Stimulated activated CD4-positive, alpha-beta T cell treated with anti-CD3 and anti-CD28 coated beads, Interleukin-4, amount 100 ng/mL, for 24 hours (primary cell): ENCODE measurements around the gene SLC35F1.

Source experiments
- DNase-seq: peaks from one replicate; pipeline ENCODE4 v3.0.0-alpha.2; 2020

SLC35F1 gene

DNA sequence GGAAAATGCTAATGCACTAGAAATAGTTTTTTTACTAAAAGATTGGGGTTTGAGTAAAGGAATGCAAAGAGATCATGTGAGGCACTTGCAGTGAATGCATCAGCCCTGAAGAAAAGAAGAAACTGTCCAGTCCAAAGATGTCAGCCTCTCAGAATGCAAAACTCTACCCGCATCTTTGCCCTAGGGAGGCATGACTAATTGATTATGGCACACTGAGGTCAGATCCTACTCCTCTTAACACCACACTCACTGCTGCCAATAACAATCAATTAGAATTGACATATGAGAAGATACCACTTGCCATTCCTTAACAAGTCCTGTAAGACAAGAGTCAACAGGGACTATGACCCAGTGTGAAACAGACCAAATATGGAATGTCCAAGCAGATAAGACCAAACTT, 378.7 kb downstream of the SLC35F1 start:
- no peak for DNase-seq

DNA sequence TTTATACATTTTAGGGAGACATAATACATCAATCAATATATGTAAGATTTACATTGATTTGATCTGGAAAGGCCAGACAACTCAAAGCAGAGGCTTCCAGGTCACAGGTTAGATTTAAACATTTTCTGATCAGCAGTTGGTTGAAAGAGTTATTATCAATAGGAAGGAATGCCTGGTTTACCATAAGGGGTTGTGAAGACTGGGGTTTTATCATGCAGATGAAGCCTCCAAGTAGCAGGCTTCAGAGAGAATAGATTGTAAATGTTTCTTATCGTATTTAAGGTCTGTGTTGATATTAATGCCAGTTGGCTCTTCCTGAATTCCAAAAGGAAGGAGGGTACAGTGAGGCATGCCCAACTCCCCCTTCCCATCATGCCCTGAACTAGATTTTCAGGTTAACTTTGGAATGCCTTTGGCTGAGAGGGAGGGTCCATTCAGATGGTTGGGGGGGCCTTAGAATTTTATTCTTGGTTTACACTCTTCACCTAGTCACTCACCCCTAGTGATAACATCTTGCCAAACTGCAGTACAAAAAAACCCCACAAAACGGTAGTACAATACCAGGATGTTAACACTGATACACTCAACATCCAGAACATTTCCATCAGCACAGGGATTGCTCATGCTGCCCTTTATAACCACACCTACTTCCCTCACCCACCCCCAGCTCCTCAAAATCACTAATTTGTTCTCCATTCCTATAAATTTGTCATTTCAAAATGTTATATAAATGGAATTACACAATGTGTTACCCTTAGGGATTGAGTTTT, 381.5 kb downstream of the SLC35F1 start:
- no peak for DNase-seq

DNA sequence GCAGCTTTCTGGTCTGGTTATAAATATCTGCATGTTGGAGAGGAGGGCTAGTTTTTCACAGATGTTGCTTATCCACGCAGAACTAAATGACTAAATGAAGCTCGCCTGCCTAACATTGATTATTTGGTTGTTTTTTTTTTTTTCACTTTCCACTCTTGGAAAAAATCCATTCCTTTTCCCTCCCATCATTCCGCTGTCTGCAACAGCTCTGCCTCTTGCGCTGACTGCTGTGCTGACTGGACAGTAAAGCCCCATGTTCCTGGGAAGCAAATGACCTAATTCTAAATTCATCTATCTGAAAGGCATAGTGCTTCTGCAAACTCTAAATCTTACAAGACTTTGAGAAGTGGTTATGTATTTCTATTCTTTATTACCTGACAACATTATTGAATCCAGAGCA, 385.5 kb downstream of the SLC35F1 start:
- DNase-seq, result no peak

DNA sequence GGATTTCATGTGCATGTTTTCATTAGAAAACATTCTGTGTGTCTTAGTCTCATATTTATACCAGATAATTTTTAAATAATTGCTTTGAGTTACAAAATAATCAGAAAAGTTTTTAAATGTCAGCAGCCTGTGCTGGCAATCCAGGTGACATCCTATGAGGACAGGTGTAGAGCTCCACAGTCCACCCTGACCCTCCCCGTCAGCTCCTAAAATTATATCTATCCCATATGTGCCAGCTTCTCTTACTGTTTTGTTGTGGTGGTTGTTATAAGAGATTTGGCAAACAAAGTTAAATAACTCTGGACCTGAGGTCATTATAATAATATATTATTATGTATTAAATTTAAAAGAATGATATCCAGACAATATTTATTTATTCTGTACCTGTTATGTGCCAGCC, 387.8 kb downstream of the SLC35F1 start:
- no peak for DNase-seq

DNA sequence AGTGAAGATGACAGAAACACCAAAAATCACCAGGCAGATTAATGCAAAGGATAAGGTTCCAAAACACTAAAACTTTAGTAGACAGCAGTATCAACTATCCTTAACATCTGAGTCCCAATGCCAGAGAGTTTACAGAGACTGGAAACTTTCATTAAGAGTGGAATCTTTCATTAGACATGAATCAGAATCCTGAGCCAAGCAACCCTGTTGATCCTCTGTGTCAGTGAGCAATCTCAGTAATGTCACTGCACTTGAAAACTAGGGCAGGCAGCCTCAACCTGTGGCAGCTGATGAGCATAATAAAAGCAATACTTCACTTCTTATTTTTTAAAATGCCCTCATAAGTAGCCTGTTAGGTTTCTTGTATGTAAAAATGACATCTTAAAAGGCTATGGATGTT, 388.3 kb downstream of the SLC35F1 start:
- no peak for DNase-seq

DNA sequence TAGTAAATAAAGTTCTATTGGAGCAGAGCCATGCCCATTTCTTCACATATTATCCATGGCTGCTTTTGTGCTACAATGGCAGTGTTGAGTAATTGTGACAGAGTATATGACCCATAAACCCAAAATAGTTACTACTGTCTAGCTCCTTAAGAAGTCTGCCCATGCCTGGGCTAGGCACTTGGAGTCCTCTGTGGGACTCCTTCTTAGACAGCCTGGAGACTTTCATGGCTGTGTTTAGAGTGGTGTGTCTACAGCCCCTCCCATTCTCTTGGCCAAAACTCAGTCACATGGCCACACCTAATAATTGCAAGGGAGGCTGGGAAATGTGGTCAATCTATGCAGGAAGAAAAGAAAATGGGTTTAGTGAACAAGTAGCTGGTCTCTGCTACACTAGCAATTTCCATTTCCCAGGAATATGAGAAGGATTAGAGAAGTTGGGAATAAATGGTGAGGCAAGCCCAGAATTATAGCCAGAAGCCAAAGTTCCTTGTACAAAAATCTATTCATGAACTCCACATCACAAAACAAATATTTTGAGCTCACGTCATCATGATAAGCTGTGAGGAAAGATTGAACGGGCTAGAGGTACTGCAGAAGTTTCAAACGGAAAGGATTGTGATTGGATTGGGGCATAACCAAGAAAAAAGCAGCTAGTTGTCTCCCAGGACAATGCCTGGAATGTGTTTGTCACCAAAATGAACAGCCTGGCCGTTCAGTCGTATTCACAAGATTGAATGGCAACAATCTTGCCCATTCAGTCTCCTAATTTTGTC, 389.3 kb downstream of the SLC35F1 start:
- DNase-seq, result no peak

DNA sequence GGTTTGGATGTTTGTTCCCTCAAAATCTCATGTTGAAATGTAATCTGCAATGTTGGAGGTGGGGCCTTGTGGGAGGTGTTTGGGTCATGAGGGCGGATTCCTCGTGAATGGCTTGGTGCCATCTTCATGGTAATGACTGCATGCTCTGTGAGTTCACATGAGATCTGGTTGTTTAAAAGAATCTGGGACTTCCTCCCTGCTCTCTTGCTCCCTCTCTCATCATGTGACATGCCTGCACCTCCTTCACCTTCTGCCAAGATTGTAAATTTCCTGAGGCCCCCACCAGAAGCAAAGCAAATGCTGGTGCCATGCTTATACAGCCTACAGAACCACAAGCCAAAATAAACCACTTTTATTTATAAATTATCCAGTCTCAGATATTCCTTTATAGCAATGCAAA, 390.8 kb downstream of the SLC35F1 start:
- no peak for DNase-seq

DNA sequence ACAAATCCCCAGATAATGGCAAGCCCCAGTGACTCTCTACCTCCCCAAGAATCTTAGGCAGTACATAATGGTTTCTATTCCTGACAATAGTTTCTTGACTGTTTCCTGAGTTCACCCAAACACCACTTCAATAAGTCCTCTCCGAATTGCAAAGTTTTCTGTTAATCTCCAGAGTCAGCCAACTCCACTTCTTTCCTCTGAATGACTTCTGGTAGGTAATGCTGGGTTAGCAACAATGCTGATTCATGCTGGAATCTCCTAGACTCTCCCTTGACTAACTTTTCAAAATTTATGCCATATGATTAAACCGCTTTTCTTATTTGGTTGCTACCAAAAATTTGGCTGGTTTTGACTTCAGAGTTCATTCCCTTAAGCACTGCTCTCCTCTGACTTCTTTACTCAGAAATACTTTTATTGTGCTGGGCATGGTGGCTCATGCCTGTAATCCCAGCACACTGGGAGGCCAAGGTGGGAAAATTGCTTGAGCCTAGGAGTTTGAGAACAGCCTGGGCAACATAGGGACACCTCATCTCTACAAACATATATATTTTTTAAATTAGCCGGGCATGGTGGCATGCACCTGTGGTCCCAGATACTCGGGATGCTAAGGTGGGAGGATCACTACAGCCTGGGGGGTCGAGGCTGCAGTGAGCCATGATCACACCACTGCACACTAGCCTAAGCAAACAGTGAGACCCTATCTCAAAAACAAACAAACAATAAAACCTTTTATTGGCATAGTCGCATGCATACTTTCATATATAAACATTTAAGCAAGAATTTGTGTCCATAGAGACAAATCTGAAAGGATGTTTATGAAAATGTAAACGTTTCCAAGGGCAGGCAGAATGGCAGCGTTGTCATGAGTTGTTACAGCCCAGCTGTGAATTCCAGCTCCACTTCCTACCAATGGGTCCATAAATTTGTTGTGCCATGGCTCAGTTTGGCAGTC, 391.7 kb downstream of the SLC35F1 start:
- DNase-seq, result no peak

DNA sequence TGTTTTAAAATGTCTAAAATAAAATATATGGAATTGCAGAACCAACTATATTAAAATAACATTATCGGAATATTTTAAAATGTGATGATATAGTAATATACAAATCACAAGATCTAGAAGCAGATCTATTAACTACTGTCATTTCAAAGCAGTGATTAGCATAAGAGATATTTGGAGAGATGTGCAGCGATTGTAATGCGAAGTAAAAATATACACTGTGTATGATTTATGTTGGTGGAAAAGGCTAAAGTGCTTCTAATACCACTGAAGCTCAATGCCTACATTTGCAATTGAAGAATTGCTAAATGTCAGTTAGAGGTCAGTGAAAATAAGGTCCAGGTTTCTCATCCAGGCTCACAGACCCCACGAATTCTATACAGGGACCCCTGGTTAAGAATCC, 392.4 kb downstream of the SLC35F1 start:
- no peak for DNase-seq

DNA sequence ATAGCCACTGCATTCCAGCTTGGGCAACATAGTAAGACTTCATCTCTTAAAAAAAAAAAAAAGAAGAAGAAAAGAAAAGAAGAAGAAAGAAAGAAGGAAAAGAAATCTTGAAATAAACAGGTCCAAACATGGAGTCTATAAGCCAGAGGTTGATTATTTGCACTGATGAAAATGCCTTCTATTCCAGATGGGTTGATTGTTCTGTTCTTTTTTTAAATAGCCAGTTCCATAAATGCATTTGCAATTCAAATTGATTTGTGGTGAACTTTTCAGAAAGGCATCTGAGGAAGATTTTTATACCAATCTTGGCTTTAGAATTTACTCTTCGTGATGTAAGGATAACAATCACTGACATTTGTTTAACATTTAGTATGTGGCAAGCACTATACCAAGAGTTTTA, 397.3 kb downstream of the SLC35F1 start:
- no peak for DNase-seq

DNA sequence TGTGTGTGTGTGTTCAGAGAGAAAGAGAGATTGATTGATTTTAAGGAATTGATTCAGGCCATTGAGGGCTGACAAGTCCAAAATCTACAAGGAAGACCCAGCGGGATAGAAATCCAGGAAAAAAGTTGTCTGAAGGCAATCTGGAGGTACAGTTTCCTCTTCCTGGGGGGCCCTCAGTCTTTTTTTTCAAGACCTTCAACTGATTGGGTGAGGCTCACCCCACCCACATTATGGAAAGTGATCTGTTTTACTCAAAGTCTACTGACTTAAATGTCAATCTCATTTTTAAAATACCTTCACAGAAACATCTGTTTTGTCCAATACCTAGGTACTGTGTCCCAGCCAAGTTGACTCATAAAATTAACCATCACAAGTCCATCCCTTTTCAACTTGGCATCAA, 398.0 kb downstream of the SLC35F1 start:
- DNase-seq, result no peak

DNA sequence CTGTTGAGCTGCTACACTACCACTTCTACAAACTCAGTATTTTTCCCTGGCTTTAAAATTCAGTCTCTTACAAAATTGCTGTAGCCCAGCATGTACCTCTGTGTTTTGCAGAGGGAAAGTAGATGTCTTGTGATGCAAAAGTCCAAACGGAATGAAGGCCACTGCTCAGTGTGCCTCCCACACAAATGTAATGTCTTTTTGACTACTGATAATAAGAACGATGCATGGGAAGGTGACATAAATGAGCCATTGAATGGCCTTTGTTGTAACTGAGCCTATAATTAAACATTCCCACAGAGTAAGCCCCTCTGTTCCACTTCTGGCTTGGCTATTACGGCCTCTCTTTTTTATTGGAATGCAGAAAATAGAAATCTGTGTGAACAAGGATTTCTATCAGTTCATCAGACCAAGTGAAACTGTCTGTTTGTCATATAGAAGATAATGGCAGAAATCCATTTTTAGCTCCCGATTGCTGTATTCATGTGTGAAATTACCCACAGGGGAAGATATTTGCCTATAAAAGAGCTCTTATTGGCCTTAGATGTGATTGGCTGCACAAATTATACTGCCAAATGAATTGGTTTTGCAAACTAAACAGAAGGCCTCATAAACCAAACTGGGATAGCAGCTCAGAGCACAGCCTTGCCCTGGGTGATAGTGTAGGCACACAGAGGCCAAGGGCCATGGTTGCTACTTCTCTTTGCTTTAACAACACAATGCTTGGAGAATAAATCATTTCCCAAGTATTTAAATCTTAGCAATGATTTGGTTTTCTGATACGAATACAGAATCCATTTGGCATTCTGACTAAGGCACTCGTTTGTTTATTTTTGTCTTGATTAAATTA, 399.6 kb downstream of the SLC35F1 start:
- no peak for DNase-seq

DNA sequence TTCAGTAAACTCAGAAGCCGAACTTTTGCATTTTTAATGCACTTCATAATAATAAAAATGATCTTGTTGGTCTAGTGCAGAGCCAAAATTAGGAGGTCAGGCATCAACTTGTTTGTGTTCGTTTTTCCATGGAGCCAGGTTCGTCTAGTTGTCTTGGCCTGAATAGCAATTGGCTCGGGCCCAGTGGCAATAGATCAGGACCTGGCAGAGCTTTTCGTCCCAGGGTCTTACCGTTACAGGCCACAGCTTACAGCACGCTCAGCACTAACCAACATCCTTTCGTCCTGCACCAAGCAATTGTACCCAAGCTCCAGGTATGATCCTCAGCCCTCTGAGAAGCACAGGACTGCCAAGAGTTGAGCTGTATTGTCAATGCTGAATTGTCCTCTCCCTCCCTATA, 400.5 kb downstream of the SLC35F1 start:
- no peak for DNase-seq

DNA sequence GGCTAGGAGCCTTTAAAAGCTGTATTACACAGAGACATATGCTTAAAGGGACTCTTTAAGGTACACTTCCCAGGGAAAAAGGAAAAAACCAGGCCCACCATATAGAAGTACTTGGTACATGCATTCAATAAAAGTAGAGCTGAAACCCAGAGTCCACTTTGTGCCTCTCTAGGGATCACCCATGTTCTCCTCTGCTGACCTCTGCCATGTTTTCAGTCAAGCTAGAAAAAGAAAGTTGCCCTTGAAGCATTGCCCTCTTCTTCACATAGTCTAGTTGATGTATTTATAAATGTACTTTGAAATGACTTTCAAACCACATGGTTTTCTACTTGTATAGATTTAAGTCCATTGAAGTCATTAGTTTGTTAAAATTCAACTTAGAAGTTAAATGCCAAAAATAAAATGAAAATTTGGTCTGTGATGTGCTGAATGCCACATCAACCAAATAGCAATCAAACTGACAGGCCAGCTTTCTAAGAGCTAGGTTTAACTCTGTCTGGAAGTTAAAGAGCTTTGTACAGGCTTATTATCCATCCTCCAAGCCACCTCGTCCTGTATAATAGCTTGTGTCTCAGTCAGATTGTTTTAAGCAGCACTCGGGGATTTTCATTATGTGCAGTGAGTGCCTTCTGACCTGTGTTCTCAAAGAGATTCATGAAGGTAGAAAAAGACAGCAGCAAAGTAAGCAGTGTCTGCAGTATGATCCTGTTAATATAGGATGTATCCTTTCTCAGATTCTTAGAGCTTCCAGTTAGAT, 402.5 kb downstream of the SLC35F1 start:
- no peak for DNase-seq

DNA sequence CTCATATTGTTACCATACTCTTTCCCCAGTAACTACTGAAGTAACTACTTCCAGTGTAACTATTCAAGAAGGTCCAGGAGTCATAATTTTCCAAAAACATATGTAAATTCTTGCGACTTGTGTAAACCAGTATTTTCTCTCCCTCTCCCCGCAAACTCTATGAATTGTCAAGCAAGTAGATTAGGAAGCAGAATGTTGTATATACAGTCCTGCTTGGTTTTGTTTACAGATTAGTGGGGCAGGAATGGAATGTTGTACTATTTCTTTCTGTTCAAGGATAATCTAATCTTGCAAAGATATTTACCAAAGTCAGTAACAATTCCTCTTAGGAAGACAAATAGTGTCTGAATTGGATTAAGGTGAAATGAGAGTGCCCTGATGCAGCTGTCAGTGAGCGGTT, 406.1 kb downstream of the SLC35F1 start:
- no peak for DNase-seq

DNA sequence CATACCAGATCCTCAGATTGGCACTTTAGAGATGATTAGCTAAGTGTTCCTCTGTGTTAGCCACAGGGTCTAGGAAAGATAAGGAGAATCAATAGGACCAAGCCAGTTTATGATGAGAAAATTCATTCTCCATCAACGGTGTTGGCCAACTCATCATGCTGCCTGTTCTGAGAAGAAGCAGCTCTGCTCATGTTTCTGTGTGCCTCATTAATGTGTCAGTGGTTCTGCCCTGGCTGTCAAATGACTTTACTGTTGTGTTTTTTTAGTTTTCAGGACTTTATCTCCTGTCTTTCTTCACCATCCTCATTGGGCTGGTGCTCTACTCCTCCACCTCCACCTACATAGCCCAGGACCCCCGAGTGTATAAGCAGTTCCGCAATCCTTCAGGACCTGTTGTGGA, 406.7 kb downstream of the SLC35F1 start:
- DNase-seq, result no peak

DNA sequence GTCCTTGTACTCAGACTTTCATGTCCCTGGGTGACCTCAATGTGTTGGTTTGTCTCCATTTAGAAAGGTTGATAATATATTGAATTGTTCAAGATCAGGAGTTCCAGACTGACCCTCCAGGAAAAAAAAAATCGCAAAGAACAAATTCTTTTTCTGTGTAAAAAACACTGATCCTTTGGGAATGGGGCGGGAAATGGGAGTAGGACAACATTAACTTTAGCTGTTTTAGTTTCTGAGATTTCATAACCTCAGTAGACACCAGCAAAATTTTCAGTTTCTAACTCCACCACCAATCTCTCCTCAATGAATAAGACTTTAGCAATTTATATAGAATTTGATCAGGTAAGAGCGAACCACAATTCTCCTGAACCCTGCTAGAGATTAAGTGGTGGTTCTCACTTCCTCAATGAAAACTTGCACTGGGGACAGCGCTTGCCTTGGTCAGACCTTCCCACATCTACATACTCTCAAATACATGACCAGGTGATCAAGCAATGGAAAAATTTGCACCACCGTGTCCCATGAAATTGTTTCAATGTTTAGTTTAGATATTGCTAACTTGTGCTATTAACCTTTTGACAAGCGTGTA, 409.8 kb downstream of the SLC35F1 start:
- DNase-seq, result no peak

DNA sequence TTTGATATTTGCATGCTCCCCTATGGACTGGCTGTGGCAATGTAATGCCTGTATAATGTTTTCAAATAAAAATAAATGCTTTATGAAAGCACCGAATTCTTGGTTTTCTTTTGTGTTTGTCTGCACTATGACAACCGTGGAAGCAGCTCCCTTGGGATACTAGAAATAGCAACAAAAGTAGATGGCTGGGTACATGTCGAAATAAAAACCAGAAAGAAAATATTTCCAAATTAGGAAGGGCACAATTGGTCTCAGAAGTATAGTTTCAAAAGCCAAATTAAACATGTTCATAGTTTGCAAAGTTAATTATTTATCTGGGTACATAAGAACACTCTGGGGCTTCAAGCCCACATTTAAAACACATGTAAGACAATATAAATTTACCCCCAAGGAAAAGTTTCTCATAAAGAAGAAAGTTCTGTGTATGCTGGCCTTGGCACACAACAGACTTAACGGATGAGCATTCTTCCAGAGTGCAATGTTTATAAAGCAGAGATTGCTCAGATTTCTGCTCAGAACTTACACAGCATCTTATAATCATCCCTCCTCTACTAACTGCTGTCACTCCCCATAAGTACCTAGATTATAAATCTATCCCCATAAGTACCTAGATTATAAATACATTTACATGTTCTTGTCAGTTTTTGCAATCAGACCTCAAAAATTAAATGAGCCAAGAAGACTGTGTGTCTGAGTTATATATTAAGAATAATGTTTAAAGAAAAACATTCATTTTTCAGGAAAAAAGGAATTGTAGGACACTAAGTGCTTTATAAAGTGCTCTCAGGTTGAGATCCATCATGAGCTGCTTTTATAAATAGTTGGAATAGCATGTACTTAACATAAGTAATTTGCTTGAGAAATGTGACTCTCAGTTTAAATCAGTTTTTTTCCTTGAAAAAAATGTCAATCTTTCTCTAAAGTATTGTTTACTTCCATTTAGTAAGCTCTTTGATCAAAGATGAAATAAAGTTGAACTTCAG, 410.8 kb downstream of the SLC35F1 start:
- DNase-seq, result no peak

DNA sequence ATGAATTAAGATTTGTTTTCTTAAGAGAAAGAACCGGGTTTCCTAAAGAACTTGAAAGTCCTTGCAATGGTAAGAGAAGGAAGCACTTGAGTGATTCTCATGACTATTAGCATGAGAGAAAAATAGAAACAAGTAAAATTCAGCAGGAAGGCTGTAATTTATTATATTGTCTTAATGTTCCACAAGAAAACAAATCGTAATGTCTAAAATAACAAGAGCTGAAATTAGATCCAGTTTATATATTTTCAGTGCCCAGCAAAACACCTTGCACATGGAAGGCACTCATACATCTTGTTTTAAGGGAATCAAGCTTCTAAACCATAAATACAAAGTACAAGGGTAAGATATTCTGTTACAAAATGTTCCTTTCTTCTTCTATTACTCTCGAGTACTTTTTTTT, 411.6 kb downstream of the SLC35F1 start:
- no peak for DNase-seq

DNA sequence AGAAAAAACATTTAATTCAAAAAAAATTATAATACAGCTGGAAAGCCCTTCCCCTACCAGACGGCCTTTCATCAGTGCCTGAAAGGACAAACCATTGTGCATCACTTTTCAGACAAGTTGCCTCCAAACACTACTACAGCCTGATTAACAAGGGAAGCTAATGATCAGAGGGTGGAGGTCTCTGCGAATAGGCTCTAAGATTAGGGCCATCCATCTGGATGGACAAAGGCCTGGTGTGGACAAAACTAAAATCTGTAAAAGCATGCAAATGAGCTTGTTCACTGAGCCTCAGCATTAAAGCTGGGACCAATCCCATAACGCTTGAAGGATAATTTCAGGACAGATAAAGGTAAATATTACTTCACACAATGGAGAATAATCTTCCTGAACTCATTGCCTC, 412.4 kb downstream of the SLC35F1 start:
- no peak for DNase-seq
